Activated CD8-positive, alpha-beta T cell treated with anti-CD3 and anti-CD28 coated beads for 36 hours (primary cell): ENCODE data around the gene SORCS3. TPM values are rescaled to one million over a fixed set of nuclear protein-coding genes. Genes with fewer than 3 reads are reported as not detected.

Experiments
- ATAC-seq: fragments of 200-7000 bp; cut with Tn5 transposase; one replicate; pipeline ENCODE4 v1.10.0; 2021; ENCODE audit warnings: mild to moderate bottlenecking, moderate library complexity
- CTCF ChIA-PET: fragments of 350-600 bp; sonication (Branson Sonifier 250); formaldehyde crosslinking; loops from one replicate; lab custom pipeline; 2021; ENCODE audit warnings: antibody characterized with exemption; lab: Charles Lee
- POLR2A ChIA-PET: fragments of 350-600 bp; sonication (Branson Sonifier 250); formaldehyde crosslinking; loops from one replicate; lab custom pipeline; 2021; ENCODE audit warnings: antibody characterized with exemption; lab: Charles Lee
- DNase-seq: peaks from one replicate; pipeline ENCODE4 v3.0.0-alpha.2; 2020
- H3K27ac Mint-ChIP-seq: one replicate; pipeline ENCODE4 v1.8.0; 2021; ENCODE audit warnings: mild to moderate bottlenecking, mixed read lengths
- H3K27me3 Mint-ChIP-seq: one replicate; pipeline ENCODE4 v1.8.0; 2021; ENCODE audit warnings: mixed read lengths
- H3K36me3 Mint-ChIP-seq: one replicate; pipeline ENCODE4 v1.8.0; 2021; ENCODE audit warnings: low read depth, mixed read lengths
- H3K4me1 Mint-ChIP-seq: one replicate; pipeline ENCODE4 v1.8.0; 2021; ENCODE audit warnings: low read depth, mixed read lengths
- H3K4me3 Mint-ChIP-seq: one replicate; pipeline ENCODE4 v1.8.0; 2021; ENCODE audit warnings: mild to moderate bottlenecking, moderate library complexity, mixed read lengths
- H3K9me3 Mint-ChIP-seq: one replicate; pipeline ENCODE4 v1.8.0; 2021; ENCODE audit warnings: mixed read lengths
- intact Hi-C: fragments of 100-400 bp; cut with micrococcal nuclease; formaldehyde crosslinking; loops from one replicate; pipeline ENCODE4 v1.10.0; 2022
- total RNA-seq, 2 experiments: library from RNA; stranded (reverse); gene quantifications; one replicate each; pipeline ENCODE4 v1.2.3, GENCODE V29; 2021
- TF ChIP-seq, protein P1 (sequence below): fragments of 200-600 bp; IDR thresholded peaks from one replicate; pipeline ENCODE4 v1.8.0; 2022; ENCODE audit warnings: antibody characterized with exemption, mild to moderate bottlenecking

Gene SORCS3
- total RNA-seq, 2 experiments from 2014 or later: not detected

- TF ChIP-seq, protein P1, sequence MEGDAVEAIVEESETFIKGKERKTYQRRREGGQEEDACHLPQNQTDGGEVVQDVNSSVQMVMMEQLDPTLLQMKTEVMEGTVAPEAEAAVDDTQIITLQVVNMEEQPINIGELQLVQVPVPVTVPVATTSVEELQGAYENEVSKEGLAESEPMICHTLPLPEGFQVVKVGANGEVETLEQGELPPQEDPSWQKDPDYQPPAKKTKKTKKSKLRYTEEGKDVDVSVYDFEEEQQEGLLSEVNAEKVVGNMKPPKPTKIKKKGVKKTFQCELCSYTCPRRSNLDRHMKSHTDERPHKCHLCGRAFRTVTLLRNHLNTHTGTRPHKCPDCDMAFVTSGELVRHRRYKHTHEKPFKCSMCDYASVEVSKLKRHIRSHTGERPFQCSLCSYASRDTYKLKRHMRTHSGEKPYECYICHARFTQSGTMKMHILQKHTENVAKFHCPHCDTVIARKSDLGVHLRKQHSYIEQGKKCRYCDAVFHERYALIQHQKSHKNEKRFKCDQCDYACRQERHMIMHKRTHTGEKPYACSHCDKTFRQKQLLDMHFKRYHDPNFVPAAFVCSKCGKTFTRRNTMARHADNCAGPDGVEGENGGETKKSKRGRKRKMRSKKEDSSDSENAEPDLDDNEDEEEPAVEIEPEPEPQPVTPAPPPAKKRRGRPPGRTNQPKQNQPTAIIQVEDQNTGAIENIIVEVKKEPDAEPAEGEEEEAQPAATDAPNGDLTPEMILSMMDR: no peak
- H3K27me3 Mint-ChIP-seq: peaks cover 3% of the 10 kb centered on the region
- intact Hi-C loops: no loop called here
- ATAC-seq (no peak), DNase-seq (no peak)
- H3K36me3 Mint-ChIP-seq: no peaks in the 10 kb centered on the region
- no peaks in the 10 kb centered on the region for H3K9me3 Mint-ChIP-seq
- ChIA-PET POLR2A (no interaction called here), CTCF (no interaction called here)
- no peaks in the 10 kb centered on the region for H3K4me1 Mint-ChIP-seq
- H3K27ac Mint-ChIP-seq: no peak overlapping the region
- no peak overlapping the region for H3K4me3 Mint-ChIP-seq
Observed at GRCh38 chr10:104819731-104820130, 178.6 kb downstream of the SORCS3 start.

GRCh38 chr10:104822088-104822487 is 181.0 kb downstream of the SORCS3 start:
- POLR2A ChIA-PET: no interaction called here
- CTCF ChIA-PET: no interaction called here
- no peak for ATAC-seq

GRCh38 chr10:104824380-104825006 is 183.4 kb downstream of the SORCS3 start:
- Mint-ChIP-seq H3K36me3 (no peaks in the 10 kb centered on the region), H3K4me1 (no peaks in the 10 kb centered on the region), H3K9me3 (no peaks in the 10 kb centered on the region), H3K4me3 (no peak overlapping the region), H3K27me3 (no peaks in the 10 kb centered on the region), H3K27ac (no peak overlapping the region)
- peak; percentile 46 for DNase-seq
- CTCF ChIA-PET: no interaction called here
- ATAC-seq: no peak
- POLR2A ChIA-PET: no interaction called here
- TF ChIP-seq, protein P1: no peak
- intact Hi-C loops: no loop called here

More at GRCh38 chr10:104822088-104822487, 181.0 kb downstream of the SORCS3 start:
- TF ChIP-seq, protein P1: no peak
- no peaks in the 10 kb centered on the region for H3K9me3 Mint-ChIP-seq
- H3K27me3 Mint-ChIP-seq: peaks cover 3% of the 10 kb centered on the region
- intact Hi-C loops: no loop called here
- no peaks in the 10 kb centered on the region for H3K36me3 Mint-ChIP-seq
- H3K27ac Mint-ChIP-seq: no peak overlapping the region
- no peaks in the 10 kb centered on the region for H3K4me1 Mint-ChIP-seq
- no peak for DNase-seq
- no peak overlapping the region for H3K4me3 Mint-ChIP-seq

DNA sequence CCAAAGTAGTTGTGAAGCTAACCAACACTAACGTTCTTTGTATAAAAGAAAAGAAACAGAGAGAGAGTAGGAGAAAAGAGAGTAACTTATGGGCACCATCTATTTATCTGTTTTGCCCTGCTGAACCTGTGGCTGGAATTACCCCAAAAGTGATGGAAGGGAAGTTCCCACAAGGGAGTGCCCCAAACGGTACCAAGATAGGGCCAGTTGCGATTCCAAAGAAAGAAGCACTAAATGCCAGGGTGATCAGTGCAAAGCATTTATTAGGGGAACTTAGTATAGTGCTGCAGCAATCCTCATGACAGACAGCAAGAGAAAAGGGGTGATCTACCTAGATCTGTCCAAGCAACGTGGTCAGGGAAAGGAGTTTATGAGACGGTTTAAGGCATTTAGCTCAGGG is 190.2 kb downstream of the SORCS3 start:
- ChIA-PET CTCF (no interaction called here), POLR2A (no interaction called here)
- H3K27ac Mint-ChIP-seq: no peak overlapping the region
- DNase-seq (no peak), ATAC-seq (no peak)
- TF ChIP-seq, protein P1: no peak
- H3K36me3 Mint-ChIP-seq: no peaks in the 10 kb centered on the region
- no peaks in the 10 kb centered on the region for H3K4me1 Mint-ChIP-seq
- no peak overlapping the region for H3K4me3 Mint-ChIP-seq
- H3K27me3 Mint-ChIP-seq: peaks cover 2% of the 10 kb centered on the region
- H3K9me3 Mint-ChIP-seq: no peaks in the 10 kb centered on the region
- intact Hi-C loops: no loop called here

DNA sequence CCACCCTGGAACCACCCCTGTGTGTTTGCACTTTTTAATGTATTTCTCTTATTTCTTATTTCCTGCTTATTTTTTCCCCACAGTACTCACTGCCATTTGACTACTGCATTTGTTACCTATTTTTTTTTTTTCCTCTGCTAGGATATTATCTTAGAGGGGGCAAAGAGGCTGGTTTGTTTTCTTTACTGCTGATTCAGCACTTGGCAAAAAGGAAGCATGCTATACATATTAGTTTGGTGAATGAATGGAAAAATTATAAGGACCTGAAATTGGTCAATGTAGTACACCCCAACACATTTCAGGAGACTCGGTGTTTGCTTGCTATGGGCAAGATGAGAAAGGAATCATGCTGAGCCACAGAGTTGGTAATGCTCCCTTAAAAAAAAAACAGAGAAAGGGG is 193.5 kb downstream of the SORCS3 start:
- Mint-ChIP-seq H3K4me1 (no peaks in the 10 kb centered on the region), H3K4me3 (no peak overlapping the region), H3K9me3 (no peaks in the 10 kb centered on the region), H3K27ac (no peak overlapping the region), H3K36me3 (no peaks in the 10 kb centered on the region), H3K27me3 (peaks cover 2% of the 10 kb centered on the region)
- ChIA-PET CTCF (no interaction called here), POLR2A (no interaction called here)
- ATAC-seq (no peak), DNase-seq (no peak)
- TF ChIP-seq, protein P1: no peak
- intact Hi-C loops: no loop called here
